Islet of Langerhans (tissue), 1 donor: ENCODE results near the gene FCAMR.

Source experiments
- FAIRE-seq: peaks from one replicate; lab custom pipeline; 2011; peaks lifted over from hg19 to GRCh38; lab: Jason Lieb, UNC

The FCAMR gene

GRCh38 chr1:206955476-206956451 lies 14.5 kb downstream of the FCAMR start:
- no peak for FAIRE-seq

GRCh38 chr1:206954459-206955342 lies 15.6 kb downstream of the FCAMR start:
- no peak for FAIRE-seq

- FAIRE-seq: no peak
These were observed 16.6 kb downstream of the FCAMR start for GRCh38 chr1:206953626-206954025.

- FAIRE-seq: no peak
These were observed 17.1 kb downstream of the FCAMR start for GRCh38 chr1:206953126-206953525.

- no peak for FAIRE-seq
These were observed 18.1 kb downstream of the FCAMR start for GRCh38 chr1:206952171-206952570.

- no peak for FAIRE-seq
These were observed 18.8 kb downstream of the FCAMR start for GRCh38 chr1:206951318-206952100.

GRCh38 chr1:206949641-206950040 lies 20.6 kb downstream of the FCAMR start:
- no peak for FAIRE-seq

GRCh38 chr1:206949208-206949607 lies 21.1 kb downstream of the FCAMR start:
- no peak for FAIRE-seq

GRCh38 chr1:206947255-206947654 lies 23.0 kb downstream of the FCAMR start:
- FAIRE-seq: no peak

- no peak for FAIRE-seq
These were observed 24.0 kb downstream of the FCAMR start, which contains the start of gene PIGR for GRCh38 chr1:206946261-206946660. PIGR (minus strand) TSS chr1:206946466; CDS start chr1:206940531, 5,935 bp downstream.

GRCh38 chr1:206945779-206946178 lies 24.5 kb downstream of the FCAMR start:
- no peak for FAIRE-seq

GRCh38 chr1:206944703-206945102 lies 25.6 kb downstream of the FCAMR start:
- FAIRE-seq: no peak

- FAIRE-seq: no peak
These were observed 28.4 kb downstream of the FCAMR start for GRCh38 chr1:206941766-206942418.

GRCh38 chr1:206940588-206940936 lies 29.7 kb downstream of the FCAMR start:
- FAIRE-seq: no peak

- no peak for FAIRE-seq
These were observed 30.2 kb downstream of the FCAMR start for GRCh38 chr1:206939841-206940587.

GRCh38 chr1:206939131-206939530 lies 31.1 kb downstream of the FCAMR start:
- no peak for FAIRE-seq

GRCh38 chr1:206937425-206937824 lies 32.8 kb downstream of the FCAMR start:
- FAIRE-seq: no peak

- FAIRE-seq: no peak
These were observed 34.7 kb downstream of the FCAMR start for GRCh38 chr1:206935491-206936067.

- FAIRE-seq: no peak
These were observed 36.8 kb downstream of the FCAMR start for GRCh38 chr1:206933333-206933945.

GRCh38 chr1:206932177-206932576 lies 38.1 kb downstream of the FCAMR start:
- no peak for FAIRE-seq
